NAMALWA (cell line): Measurements from ENCODE around the gene HOATZ.

Experiments
- DNase-seq: peaks from one replicate; pipeline ENCODE4 v3.0.0-alpha.2; 2015; ENCODE audit warnings: low spot score

The HOATZ gene

DNA sequence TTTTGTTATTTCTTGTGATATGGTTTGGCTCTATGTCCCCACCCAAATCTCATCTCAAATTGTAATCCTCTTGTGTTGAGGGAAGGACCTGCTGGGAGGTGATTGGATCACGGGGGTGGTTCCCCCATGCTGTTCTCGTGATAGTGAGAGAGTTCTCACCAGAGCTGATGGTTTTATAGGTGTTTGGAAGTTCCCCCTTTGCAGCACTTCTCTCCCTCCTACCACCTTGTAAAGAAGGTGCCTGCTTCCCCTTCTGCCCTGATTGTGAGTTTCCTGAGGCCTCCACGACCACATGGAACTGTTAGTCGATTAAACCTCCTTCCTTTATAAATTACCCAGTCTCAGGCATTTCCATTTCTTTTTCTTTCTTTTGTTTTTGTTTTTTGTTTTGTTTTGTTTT lies 63.2 kb downstream of the HOATZ start:
- no peak for DNase-seq

- no peak for DNase-seq
These were observed 66.8 kb downstream of the HOATZ start for GRCh38 chr11:111581341-111581740.

- DNase-seq: no peak
These were observed 67.6 kb downstream of the HOATZ start for GRCh38 chr11:111582163-111582562.

DNA sequence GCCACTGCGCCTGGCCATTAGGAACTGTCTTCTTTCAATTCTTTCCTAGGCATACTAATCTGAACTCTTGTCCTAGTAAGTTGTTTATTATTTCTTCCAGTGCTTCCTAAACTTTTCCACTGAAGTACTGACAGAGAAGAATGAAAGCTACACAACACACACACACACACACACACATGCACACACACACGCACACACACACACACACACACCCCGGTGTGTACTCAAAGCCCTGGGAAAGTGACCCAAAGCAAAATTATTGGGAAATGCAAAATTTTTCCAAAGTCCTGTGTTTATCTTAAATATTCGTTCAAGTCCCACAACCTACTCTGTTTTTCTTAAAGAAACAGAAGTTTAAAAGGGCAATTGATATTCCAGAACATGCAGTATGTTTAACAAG lies 68.3 kb downstream of the HOATZ start:
- DNase-seq: no peak

DNA sequence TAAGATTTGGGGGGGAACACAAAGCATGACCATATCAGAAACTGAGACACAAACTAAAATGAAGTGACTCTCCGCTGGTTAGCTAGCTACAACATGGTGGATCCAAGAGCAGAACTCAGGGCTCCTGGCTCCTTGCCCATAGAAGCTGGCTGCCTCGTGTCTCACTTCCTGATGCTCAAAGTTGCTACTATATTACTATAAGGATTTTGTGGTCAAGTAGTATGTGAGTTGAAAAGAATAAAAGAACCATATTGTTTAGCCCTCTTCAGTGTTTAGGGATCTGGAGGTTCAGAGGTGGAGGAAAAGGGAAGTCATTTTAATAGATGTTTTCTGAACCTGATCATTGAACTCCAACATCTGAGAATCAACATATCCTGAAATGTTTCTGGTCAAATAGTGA lies 70.8 kb downstream of the HOATZ start:
- no peak for DNase-seq

- DNase-seq: peak; percentile 77
These were observed 71.8 kb downstream of the HOATZ start for GRCh38 chr11:111586388-111586831.
